Astrocyte of the cerebellum (primary cell): ENCODE measurements around the gene CACUL1.

Source experiments
- DNase-seq: peaks from one replicate; pipeline ENCODE4 v3.0.0-alpha.2; 2011; ENCODE audit warnings: low read depth
- H3K4me3 ChIP-seq: 2 replicates; pipeline ENCODE4 v1.5.1; 2011; ENCODE audit warnings: mild to moderate bottlenecking, low read depth, low read length, moderate library complexity
- CTCF ChIP-seq: IDR thresholded peaks from 2 replicates; pipeline ENCODE4 v1.5.1; 2012; ENCODE audit warnings: low read length, low read depth, moderate library complexity, mild to moderate bottlenecking; ENCODE audit errors: missing control alignments
- in situ Hi-C: cut with HindIII; loops from 2 replicates; pipeline ENCODE4 v1.10.0; 2017; ENCODE audit warnings: low sequenced_read_pairs

Gene CACUL1

DNA sequence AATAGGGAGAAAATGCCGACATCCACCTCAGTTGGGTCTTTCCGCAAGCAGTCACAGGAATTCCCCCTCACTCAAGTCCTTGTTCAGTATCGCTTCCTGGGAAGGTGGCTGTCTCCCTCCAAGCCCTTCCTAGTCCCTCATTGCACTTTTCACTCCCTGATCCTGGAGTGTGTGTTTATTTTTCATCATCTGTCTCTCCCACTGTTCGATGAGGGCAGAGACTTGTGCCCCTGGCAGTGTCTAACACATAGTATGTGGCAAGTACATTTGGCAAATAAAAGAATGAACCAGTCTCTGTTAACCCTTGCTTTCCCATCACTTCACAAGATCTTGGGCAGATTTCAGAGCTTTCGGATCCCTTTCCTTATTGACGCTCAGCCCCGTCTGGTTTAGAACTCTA is 24.0 kb upstream of the CACUL1 start:
- in situ Hi-C loops = no loop called here
- TF ChIP-seq CTCF = no peak
- no peak for DNase-seq

GRCh38 chr10:118776960-118777359 is 22.2 kb upstream of the CACUL1 start:
- in situ Hi-C loops = no loop called here
- TF ChIP-seq CTCF = no peak
- DNase-seq = no peak
- no peak overlapping the region for H3K4me3 ChIP-seq

More for the DNA sequence above, 24.0 kb upstream of the CACUL1 start:
- no peak overlapping the region for H3K4me3 ChIP-seq

DNA sequence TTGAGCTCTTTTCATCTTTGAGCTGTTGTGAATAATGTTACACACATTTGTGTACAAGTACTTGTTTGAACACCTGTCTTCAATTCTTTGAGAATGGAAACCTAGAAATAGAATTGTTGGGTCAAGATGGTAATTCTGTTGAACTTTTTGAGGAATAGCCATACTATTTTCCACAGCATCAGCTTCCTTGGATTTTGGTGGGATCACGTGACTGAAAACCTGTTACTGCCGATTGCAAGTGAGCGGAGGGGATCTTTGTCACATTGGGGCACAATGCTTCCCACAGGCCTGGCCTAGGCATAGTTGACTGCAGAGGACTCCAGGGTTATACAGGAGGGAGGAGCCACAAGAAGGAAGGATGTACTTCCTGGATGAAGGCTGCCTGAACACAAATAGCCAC is 21.3 kb upstream of the CACUL1 start:
- in situ Hi-C loops = no loop called here
- H3K4me3 ChIP-seq = no peak overlapping the region
- DNase-seq = no peak
- TF ChIP-seq CTCF = no peak

DNA sequence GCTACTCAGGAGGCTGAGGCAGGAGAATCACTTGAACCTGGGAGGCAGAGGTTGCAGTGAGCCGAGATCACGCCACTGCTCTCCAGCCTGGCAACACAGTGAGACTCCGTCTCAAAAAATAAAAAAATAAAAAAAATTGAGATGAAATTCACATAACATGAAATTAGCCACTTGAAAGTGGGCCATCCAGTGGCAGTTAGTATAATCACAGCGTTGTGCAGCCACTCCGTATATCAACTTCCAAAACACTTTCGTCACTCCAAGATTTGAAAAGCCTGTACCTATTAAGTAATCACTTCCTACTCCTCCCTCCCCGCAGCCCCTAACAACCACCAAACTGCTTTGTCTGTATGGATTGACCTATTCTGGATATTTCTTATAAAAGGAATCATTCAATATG is 20.7 kb upstream of the CACUL1 start:
- TF ChIP-seq CTCF = no peak
- DNase-seq = no peak
- H3K4me3 ChIP-seq = no peak overlapping the region
- in situ Hi-C loops = no loop called here

GRCh38 chr10:118773041-118773440 is 18.3 kb upstream of the CACUL1 start:
- in situ Hi-C loops = no loop called here
- no peak for DNase-seq
- H3K4me3 ChIP-seq = no peak overlapping the region
- no peak for TF ChIP-seq CTCF

DNA sequence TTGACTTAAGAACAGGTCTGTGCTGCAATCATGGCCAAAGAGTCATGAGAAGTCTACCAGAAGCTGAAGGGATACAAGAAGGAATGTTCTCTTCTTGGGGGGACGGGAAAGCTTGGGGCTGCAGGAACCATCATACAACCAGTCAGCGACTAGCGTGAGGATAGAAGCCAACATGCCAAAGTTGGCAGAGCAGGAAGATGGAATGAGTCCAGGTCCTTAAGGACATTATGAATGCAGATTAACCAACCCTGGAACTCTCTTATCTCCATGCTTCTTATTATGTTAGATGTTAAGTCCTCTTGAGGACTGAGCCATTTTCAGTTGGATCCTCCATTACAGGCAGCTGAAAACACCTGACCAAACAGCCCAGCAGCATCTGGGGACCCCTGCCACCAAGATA is 17.2 kb upstream of the CACUL1 start:
- in situ Hi-C loops = no loop called here
- DNase-seq = no peak
- no peak for TF ChIP-seq CTCF
- H3K4me3 ChIP-seq = no peak overlapping the region
